ENCODE measurements around the gene LETM1. TPM values are rescaled to one million over a fixed set of nuclear protein-coding genes. Genes with fewer than 3 reads are reported as not detected.
A peak's percentile ranks its signal among the peaks of the same experiment; 100 is the strongest.

LETM1 gene
- total RNA-seq, 1 experiment from 2014 or later: 99.3 TPM

DNA sequence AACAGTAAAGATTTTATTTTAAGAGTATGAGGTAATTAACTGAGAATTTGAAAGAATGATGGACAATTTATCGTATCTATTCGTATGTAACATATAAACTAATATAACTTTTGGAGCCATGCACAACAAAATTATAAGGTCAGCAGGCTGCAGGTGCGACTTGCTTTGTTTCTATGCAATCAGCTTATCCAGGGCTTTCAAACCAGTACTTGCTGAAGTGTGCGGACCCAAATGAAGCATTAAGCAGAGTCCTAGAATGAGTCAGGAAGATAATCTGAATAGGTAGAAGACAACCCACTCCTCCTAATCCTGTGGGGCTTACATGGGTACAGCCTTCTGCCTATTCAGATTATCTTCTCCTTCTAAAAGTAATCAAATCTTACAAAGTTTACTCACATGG is 17.3 kb upstream of the LETM1 start:
- DNase-seq (ENCODE audit: low read depth): no peak

DNA sequence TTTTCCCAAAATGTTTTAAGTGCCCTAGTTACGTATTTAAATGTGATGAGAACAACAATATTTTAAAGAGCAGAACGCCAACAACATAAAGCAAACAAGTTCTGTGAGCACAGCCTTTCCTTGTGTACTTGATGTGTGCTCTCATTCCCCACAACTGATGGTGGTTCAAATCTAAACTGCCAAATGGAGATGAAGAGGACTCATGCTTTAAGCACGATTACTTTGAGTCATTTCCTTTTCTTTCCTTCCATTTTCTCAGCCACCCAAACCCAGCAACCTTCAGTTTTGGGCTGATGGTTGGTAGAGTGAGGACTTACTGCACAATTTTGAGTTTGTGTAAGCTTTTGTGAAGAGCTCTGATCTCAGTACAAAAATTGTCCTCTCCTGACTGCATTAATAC is 16.9 kb upstream of the LETM1 start:
- peak; percentile 79 for DNase-seq (ENCODE audit: low read depth)

DNA sequence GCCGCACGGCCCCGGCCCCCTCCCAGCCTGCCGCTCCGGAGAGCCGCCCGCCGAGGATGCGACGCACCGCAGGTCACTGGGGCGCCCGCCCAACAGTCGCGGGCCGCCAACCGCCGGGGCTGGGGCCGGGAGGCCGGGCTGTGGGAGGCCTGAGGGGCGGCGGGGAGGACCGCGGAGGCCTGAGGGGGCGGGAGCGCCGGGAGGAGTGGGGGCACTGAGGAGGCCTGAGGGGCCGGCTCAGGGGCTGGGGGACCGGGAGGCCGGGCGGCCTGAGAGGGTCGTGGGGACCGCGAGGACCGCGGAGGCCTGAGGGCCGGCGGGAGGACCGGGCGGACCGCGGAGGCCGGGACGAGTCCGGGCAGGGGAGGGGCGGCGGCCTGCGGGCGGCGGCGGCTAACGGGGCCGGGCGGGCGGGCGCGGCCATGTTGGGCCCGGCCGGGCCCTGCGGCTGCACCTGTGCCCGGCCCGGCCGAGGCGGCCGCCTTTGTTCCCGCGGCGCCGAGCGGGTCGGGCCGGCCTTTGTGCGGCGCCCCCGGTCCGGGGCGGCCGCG is 15.6 kb upstream of the LETM1 start:
- no peak for DNase-seq (ENCODE audit: low read depth)

DNA sequence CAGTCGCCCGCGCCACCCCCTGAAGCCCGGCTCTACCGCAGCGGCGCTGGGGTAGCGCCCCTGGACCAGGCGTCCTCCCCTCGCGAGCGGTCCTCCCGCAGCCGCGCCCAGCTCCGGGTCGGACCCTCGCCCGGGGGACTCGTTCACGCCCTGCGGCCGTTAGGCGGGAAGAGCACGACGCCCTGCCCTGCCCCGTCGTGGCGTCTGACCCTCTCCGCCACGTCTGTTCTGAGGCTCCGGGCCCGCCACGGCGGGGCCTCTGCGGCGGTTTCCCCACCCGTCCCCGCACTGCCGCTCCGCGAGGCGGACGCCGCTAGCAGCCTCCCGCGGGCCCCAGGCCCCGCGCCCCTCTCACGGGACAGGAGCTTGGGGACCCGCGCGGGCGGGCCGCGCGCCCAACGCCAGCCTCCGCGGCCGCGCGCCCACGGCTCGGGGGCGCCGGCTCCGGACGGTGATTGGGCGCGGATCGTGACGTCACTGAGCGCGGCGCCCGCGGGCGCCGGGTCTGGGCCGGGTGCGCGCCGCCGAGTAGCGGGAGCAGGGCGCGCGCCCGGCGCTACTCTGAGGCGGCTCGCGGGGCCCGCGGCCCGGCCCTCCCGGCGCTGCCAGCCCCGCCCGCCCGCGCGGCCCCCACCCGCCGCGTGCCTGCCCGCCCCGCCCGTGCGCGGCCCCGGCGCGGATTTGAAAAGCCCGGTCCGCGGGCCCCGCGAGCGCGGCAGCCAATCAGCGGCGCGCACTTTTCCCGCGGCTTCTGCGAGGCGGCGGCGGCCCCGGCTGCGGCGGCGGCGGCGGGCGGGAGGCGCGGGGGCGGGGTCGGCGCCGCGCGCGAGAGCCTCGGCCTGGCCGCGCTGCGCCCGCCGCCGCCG is 14.9 kb upstream of the LETM1 start, which contains the start of gene NSD2:
Gene NSD2 (plus strand): TSS at position 816 of the 866 bp plus-strand sequence. CDS start 29,262 bp downstream, outside the sequence.
- peak; percentile 74 for DNase-seq (ENCODE audit: low read depth)

DNA sequence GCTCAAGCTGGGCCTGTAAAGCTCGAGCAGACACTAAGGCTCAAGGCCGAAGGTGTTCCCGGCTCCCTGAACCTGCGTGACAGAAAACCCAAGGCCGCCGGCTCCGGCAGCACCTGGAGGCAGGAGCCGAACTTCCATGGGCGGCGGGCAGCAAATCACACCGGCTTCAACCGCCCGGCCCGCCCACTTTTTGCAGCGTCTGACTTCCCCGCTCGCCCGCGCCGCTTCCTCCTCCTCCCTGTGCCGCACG is 14.3 kb upstream of the LETM1 start:
- DNase-seq (ENCODE audit: low read depth): peak; percentile 84

DNA sequence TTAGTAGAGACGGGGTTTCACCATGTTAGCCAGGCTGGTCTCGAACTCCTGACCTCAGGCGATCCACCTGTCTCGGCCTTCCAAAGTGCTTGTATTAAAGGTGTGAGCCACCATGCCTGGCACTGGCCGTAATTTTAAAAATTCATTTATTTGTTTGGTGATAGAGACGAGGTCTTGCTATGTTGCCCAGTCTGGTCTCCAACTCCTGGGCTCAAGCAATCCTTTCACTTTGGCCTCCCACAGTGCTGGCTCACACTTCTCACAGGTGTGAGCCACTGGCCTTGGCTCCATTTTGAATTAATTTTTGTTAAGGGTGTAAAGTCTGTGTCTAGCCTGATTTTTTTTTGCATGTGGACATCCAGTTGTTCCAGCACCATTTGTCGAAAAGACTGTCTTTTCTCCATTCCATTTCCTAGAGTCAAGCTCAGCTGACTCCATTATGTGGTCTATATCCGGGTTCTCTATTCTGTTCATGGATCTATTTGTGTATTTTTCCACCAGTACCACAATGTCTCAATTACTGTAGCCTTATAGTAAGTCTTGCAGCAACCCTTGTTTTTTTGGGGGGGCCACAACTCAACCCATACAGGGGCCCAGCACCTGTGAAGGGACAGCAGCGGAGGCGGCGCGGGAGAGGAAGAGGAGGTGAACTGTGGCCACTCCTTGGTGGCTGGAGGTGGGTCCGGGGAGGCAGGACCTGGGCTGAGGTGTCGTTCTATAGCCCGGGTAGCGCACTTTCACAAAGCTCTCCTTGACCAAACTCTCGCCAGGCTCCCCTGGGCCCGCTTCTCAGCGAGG is 13.8 kb upstream of the LETM1 start:
- DNase-seq (ENCODE audit: low read depth): no peak

DNA sequence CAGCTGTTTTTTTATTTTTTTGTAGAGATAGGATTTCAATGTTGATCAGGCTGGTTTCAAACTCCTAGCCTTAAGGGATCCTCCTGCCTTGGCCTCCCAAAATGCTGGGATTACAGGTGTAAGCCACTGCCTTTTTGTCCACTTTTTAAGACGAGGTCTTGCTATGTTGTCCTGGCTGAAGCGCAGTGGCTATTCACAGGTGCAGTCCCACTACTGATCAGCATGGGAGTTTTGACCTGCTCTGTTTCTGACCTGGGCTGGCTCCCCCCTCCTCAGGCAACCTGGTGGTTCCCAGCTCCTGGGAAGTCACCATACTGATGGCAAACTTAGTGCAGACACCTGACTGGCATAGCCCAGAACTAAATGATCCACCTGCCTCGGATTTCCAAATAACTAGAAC is 13.0 kb upstream of the LETM1 start:
- no peak for DNase-seq (ENCODE audit: low read depth)

DNA sequence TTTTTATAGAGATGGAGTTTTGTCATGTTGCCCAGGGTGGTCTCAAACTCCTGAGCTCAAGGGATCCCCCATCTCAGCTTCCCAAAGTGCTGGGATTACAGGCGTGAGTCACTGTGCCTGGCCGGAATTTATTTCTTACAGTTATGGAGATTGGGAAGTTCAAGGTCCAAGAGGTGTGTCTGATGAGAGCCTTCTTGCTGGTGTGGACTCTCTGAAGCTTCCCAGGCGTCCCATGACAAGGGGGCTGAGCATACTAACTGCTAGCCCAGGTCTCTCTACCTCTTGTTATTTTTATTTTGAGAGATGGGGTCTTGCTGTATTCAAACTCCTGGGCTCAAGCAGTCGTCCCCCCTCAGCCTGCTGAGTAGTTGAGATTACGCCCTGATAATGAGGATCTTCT is 12.3 kb upstream of the LETM1 start:
- no peak for DNase-seq (ENCODE audit: low read depth)

DNA sequence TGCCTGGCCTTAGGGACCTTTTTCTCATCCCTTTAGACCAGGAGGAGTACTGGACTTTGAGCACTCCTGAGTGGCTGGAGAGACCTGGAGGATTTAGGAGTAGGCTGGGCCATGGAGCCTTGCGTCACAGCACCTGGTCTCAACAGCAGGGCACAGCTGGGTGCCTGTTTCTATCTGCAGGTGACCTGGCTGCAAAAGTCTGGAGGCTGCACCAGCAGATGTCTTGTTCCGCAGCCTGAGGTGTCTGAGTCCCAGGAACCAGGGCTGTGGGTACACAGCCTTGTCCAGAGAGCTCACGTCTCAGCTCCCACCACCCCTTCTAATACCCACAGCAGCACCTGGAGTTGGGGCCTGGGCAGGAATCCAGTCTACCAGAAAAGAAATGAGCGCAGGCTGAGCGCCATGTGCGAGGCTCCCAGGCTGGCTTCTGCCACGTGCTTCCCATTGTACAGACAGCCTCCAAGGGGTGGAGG is 10.3 kb upstream of the LETM1 start:
- DNase-seq (ENCODE audit: low read depth): no peak

DNA sequence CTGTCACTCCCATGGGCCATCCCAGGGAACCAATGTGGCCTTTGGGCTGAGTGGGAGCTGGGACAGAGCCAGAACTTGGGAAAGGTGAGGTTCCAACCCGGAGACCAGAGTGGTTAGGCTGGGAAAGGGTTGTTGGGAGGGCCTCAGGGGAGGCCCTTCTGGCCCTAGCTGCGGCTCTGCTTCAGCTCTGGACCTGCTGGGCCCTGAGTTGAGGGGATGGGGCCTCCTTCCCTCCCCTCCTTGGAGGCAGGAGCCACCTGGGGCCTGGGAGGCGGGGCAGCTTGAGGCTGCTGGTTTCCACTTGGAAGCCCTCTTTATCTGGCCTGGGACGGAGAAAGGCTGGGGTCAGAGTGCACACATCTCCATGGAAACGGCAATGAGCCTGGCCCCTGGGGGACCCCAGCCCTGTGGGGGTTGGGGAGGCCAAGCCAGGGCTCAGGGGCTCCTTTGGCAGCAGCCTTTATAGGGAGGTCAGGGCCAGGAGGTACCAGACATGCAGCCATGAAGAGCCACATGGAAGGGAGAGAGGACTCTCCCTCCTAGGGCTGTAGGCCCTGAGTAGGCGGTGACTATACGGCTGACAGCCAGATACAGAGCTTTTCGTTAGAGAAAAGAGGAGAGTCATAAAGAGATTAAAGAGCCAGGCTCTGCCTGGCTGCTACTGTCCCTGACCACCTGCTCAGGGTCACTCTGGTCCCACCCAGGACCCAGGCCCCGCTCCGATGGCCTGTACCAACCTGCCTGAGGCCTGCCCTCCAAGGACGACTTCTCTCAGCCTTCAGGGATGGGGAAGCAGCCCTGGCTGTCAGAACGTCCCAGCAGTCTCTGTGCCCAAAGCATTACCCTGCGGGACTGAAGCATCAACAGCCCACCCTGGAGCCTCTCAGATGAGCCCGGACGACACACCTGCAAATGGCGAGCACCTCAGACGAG is 8.4 kb upstream of the LETM1 start:
- no peak for DNase-seq (ENCODE audit: low read depth)

DNA sequence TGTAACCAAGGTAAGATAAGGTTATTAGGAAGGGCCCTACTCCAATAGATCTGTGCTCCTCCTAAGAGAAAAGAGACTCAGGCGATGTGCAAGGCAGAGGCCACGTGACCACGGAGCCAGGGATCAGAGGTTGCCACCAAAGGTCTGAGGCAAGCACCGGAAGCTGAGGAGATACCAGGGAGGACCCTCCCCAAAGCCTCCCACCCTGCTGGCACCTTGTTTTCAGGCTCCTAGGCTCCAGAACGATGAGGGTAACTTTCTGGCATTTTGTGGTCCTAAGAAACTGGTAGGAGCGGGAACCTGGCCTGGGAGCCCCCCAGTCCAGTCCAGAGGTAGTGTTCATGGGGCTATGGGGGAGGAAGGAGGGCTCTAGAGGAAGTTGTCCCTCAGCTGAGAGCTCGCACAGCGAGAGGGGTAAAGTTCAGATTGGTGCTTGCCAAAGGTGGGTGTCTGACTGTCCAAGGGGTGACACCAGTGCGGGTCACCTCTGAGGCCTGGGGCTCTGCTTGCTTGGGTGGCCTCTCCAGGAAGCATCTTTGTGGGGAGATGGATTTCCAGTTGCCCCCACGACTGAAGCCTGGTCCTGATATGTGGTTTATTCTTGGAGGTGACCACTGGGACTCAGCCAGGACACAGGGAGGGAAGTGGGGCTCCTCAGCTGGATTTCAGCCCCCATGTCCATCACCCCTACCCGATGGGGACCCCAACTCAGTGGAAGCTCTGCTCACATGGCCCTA is 7.5 kb upstream of the LETM1 start:
- no peak for DNase-seq (ENCODE audit: low read depth)

DNA sequence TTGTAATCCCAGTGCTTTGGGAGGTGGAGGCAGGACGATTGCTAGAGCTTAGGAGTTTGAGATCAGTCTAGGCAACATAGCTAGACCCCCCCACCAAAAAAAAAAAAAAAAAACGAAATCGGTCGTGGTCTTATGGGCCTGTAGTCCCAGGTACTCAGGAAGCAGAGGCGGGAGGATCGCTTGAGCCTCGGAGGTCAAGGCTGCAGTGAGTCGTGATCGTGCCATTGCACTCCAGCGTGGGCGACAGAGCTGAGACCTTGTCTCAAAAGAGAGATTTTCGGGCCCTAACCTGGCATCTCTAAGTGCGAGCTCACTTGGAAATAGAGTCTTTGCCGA is 7.0 kb upstream of the LETM1 start:
- DNase-seq (ENCODE audit: low read depth): no peak

DNA sequence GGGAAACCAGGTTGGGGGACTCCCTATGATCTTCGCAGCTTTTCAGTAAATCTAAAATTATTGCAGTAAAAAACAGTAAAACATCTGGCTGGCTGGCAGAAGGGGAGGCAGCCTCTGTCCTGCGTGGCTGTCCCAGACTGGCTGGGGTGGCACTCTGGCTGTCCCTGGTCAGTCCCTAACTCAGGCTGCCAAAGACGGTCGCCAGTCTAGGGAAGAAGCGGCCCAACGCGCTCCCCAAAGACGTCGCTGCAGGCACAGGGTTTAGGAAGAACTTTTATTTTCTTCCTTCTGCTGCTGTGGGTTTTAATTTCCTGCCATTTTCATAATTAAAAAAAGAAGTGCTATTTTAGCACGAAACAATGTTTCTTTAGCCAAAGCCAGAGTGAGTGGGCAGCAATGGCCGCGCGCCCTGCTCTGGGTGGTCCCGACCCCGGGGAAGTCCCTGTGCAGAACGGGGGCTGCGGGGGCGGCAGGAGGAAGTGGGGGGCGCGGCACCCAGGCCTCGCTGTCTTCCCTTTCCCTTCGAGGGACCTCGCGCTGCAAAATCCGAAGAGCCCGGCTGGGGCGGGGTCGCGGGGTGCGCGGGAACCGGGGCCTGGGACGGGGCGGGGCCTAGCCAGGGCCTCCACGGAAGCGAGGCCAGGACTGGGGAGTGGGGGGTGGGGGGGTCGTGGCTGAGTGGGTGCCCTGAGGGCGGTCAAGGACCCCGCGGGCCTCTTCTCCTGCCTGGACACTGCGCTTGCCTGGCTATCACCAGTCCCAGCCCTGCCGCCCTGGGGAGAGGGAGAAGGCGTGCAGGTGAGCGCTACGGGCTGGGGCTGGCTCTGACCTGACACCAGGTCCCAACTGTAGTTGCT is 6.3 kb upstream of the LETM1 start:
- no peak for DNase-seq (ENCODE audit: low read depth)

DNA sequence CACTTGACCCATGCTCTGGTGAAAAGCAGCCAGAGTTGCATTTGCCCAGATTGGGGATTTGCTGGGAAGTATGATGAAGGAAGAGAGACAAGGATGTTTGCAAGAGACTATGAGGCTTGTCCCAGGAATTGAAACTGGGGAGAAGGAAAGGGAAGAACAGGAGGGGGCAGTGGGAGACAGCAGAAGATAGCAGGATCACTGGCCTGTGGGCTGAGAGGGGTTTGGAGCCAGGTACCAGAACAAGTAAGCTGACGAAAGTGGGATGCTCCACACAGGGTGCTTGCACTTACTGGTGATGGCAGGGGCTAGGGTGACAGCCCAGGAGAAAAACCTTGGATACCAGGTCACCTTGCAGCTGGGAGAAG is 3.4 kb upstream of the LETM1 start:
- DNase-seq (ENCODE audit: low read depth): no peak

DNA sequence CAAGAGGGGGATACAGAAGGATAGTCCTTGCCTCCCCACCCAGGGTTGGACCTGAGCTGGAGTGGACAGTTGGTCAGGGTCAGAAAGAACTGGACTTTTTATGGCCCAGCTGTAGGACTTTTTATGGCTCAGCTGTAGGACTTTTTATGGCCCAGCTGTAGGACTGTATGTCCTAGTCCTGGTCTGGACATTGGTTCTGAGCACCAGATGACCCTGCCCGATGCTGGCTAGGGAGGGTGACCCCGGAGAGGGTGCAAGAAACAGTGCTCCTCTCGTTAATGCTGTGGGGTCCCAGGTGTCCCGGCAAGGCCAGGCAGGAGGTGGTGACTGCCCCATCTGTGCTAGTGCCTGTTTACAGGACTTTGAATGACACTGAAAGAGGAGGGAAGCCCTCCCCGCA is 2.0 kb upstream of the LETM1 start:
- no peak for DNase-seq (ENCODE audit: low read depth)

DNA sequence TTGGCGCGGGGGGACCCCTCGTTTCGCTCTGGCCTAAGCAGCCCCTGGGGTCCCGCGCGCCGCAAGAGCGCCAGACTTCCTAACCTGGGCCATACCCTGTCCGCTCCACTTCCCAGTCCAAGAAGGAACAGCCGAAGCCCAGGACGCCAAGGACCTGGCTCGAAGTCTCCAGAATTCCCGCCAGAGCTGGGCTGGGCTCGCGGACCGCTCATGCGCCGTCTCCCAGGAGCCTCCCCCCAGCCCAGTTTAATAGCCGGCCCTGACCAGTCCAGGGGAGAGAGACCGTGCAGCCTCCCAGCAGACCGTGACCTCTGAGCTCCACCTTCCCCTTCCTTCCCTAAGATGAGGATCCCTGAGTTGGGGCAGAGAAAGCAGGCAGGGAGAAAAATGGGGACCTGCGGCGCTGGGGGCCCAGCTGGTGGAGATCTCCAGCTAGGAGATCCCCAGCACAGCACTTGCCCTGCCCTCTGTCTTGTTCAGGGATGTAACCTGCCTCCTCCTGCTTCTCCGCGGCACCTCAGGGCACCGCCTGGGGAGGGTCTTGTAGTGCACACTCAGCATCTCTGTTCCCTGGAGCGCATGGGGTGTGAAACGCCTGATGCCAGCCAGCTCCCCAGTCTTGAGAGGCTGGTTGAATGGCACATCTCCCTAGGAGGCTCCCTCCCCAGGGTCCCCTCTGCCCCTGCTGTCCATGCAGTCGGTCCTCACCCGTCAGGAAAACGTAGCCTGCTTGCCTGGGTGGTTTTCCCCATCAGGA is 1.2 kb upstream of the LETM1 start:
- DNase-seq (ENCODE audit: low read depth): peak; percentile 32

DNA sequence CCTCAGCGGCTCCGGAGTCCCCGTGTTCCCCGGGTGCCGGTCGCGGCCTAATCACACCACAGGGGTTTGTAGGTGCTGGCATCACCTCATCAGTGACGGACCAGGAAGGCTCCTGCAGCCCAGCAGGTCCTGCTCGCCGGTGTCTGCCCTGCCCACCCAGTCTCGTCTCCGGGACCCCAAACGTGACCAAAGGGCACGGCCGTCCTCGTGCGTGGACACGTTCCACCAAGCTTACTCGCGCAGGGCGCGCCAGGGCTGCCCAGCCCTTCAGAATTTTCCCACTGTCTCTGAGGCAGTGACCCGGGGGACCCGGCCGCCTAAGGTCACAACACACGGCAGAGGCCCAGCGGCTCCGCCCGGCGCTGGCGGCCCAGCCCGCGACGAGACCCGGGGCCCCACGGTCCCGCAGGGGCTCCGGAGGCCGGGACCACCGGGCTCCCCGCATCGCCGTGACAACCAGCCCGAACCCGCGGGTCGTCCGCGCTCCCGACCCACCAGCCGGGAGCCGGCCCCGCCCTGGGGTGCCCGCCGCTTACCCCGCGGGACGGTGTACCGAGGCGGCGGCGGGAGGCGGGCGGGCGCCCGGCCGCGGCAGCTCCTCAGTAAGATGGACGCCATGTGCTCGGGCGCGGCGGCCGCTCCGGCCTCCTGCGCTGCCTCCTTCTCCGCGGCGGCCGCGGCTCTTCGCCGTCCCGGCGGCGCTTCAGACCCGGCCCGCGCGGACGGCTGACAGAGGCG is 454 bp downstream of the LETM1 start:
- DNase-seq (ENCODE audit: low read depth): no peak

DNA sequence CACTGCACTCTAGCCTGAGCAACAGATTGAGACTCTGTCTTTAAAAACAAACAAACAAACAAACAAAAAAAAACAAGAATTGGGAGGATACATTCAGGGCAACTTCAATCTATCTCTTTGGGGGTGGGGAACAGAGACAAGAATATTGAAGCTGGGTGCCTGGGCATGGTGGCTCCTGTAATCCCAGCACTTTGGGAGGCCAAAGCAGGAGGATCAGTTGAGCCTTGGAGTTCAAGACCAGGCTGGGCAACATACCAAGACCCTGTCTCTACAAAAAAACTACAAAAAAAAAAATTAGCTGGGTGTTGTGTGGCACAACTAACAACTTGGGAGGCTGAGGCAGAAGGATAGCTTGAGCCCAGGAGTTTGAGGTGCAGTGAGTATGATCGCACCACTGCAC is 1.2 kb downstream of the LETM1 start:
- DNase-seq (ENCODE audit: low read depth): no peak
